ENCODE data around the gene BTBD3.
A peak's percentile ranks its signal among the peaks of the same experiment; 100 is the strongest.

Gene BTBD3

DNA sequence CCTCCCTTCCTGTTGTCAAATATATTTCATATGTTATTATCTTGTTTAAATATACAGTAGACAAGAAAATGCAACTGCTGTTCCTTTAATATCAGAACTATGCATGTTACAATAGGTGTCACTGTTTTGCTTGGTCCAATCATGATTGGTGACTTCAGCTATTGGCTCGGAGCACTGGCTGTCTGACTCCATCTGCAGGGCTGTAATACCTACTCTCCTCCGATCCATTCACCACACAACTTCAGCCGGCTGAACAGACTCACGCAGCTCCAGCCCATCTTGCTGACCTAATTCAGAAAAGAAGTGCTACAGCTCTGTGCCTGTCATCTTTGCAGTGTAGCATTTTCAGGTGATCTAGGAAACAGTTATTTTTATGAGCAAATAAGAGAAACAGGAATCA lies at the start of gene BTBD3:
Gene BTBD3 (plus strand): TSS at position 231 of the 400 bp plus-strand sequence. CDS start 383 bp downstream, outside the sequence.
- Histone ChIP-seq H3K36me3 (ENCODE audit: control insufficient read depth, insufficient read depth, low read length) (no peaks in the 10 kb centered on the region), H3K9ac (ENCODE audit: low read length) (no peak within 1 kb of the TSS), H3K4me1 (ENCODE audit: control insufficient read depth, insufficient read depth, low read length) (no peaks in the 10 kb centered on the region), H3K27ac (ENCODE audit: low read depth, low read length) (peak within 1 kb of the TSS; percentile 1), H3K4me3 (ENCODE audit: low read length) (peak within 1 kb of the TSS; percentile 62), H3K27me3 (ENCODE audit: control insufficient read depth, insufficient read depth, low read length) (no peaks in the 10 kb centered on the region)

- H3K4me1 ChIP-seq (ENCODE audit: control insufficient read depth, insufficient read depth, low read length), result no peaks in the 10 kb centered on the region
- no peak overlapping the region for H3K4me3 ChIP-seq (ENCODE audit: low read length)
- no peaks in the 10 kb centered on the region for H3K36me3 ChIP-seq (ENCODE audit: control insufficient read depth, insufficient read depth, low read length)
- no peak overlapping the region for H3K27ac ChIP-seq (ENCODE audit: low read depth, low read length)
- no peaks in the 10 kb centered on the region for H3K27me3 ChIP-seq (ENCODE audit: control insufficient read depth, insufficient read depth, low read length)
- H3K9ac ChIP-seq (ENCODE audit: low read length), result no peak overlapping the region
Measured at GRCh38 chr20:11869641-11870040, 48.1 kb upstream of the BTBD3 start.

DNA sequence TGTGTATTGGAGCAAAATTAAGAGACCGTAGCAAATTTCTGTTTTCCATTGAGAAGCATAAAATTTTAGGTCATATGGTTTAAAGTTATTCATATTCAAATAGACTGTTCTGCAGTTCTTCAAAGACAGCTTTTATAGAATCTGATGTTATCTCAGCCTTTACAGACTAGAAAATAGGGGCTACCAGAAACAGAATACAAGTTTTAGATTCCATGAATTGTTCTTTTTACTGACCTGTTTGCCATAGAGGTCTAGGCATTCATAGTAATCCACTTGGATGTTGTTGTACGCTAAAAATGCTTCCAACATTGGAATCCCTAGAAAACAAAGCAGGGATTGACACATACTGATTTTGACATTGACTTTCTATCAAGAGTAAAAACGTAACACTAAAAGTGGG lies 47.3 kb upstream of the BTBD3 start:
- Histone ChIP-seq H3K9ac (ENCODE audit: low read length) (no peak overlapping the region), H3K27ac (ENCODE audit: low read depth, low read length) (no peak overlapping the region), H3K36me3 (ENCODE audit: control insufficient read depth, insufficient read depth, low read length) (no peaks in the 10 kb centered on the region), H3K4me1 (ENCODE audit: control insufficient read depth, insufficient read depth, low read length) (no peaks in the 10 kb centered on the region), H3K27me3 (ENCODE audit: control insufficient read depth, insufficient read depth, low read length) (no peaks in the 10 kb centered on the region), H3K4me3 (ENCODE audit: low read length) (no peak overlapping the region)

- no peaks in the 10 kb centered on the region for H3K4me1 ChIP-seq (ENCODE audit: control insufficient read depth, insufficient read depth, low read length)
- H3K9ac ChIP-seq (ENCODE audit: low read length), result no peak overlapping the region
- no peaks in the 10 kb centered on the region for H3K36me3 ChIP-seq (ENCODE audit: control insufficient read depth, insufficient read depth, low read length)
- H3K4me3 ChIP-seq (ENCODE audit: low read length), result no peak overlapping the region
- no peak overlapping the region for H3K27ac ChIP-seq (ENCODE audit: low read depth, low read length)
- no peaks in the 10 kb centered on the region for H3K27me3 ChIP-seq (ENCODE audit: control insufficient read depth, insufficient read depth, low read length)
Measured at GRCh38 chr20:11876555-11876954, 41.1 kb upstream of the BTBD3 start.

- Histone ChIP-seq H3K4me1 (ENCODE audit: control insufficient read depth, insufficient read depth, low read length) (no peaks in the 10 kb centered on the region), H3K27ac (ENCODE audit: low read depth, low read length) (no peak overlapping the region), H3K27me3 (ENCODE audit: control insufficient read depth, insufficient read depth, low read length) (no peaks in the 10 kb centered on the region), H3K9ac (ENCODE audit: low read length) (no peak overlapping the region), H3K4me3 (ENCODE audit: low read length) (no peak overlapping the region), H3K36me3 (ENCODE audit: control insufficient read depth, insufficient read depth, low read length) (no peaks in the 10 kb centered on the region)
Measured at GRCh38 chr20:11880680-11881079, 37.0 kb upstream of the BTBD3 start.

GRCh38 chr20:11881449-11881848 lies 36.2 kb upstream of the BTBD3 start:
- H3K27ac ChIP-seq (ENCODE audit: low read depth, low read length), result no peak overlapping the region
- no peak overlapping the region for H3K4me3 ChIP-seq (ENCODE audit: low read length)
- no peaks in the 10 kb centered on the region for H3K27me3 ChIP-seq (ENCODE audit: control insufficient read depth, insufficient read depth, low read length)
- H3K9ac ChIP-seq (ENCODE audit: low read length), result no peak overlapping the region
- no peaks in the 10 kb centered on the region for H3K36me3 ChIP-seq (ENCODE audit: control insufficient read depth, insufficient read depth, low read length)
- H3K4me1 ChIP-seq (ENCODE audit: control insufficient read depth, insufficient read depth, low read length), result no peaks in the 10 kb centered on the region

DNA sequence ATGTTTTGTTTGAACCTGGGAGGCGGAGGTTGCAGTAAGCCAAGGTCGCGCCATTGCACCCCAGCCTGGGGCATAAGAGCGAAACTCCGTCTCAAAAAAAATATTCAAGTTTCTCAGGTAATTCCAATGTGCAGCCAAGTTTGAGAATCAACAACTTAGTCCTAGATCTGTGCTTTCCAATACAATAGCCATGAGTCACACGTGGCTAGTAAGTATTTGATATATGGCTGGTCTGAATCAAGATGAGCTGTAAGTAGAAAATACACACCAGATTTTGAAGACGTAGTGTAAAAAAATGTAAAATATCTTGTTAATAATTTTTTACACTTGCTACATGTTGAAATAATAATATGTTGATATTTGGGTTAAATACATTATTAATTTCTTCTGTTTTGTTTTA lies 35.0 kb upstream of the BTBD3 start:
- no peaks in the 10 kb centered on the region for H3K4me1 ChIP-seq (ENCODE audit: control insufficient read depth, insufficient read depth, low read length)
- no peaks in the 10 kb centered on the region for H3K27me3 ChIP-seq (ENCODE audit: control insufficient read depth, insufficient read depth, low read length)

GRCh38 chr20:11888648-11889047 lies 29.0 kb upstream of the BTBD3 start:
- no peak overlapping the region for H3K27ac ChIP-seq (ENCODE audit: low read depth, low read length)
- H3K9ac ChIP-seq (ENCODE audit: low read length), result no peak overlapping the region
- H3K36me3 ChIP-seq (ENCODE audit: control insufficient read depth, insufficient read depth, low read length), result no peaks in the 10 kb centered on the region
- no peak overlapping the region for H3K4me3 ChIP-seq (ENCODE audit: low read length)
- no peaks in the 10 kb centered on the region for H3K27me3 ChIP-seq (ENCODE audit: control insufficient read depth, insufficient read depth, low read length)
- H3K4me1 ChIP-seq (ENCODE audit: control insufficient read depth, insufficient read depth, low read length), result peaks cover 3% of the 10 kb centered on the region

More for the DNA sequence above, 35.0 kb upstream of the BTBD3 start:
- H3K27ac ChIP-seq (ENCODE audit: low read depth, low read length), result no peak overlapping the region
- no peaks in the 10 kb centered on the region for H3K36me3 ChIP-seq (ENCODE audit: control insufficient read depth, insufficient read depth, low read length)
- no peak overlapping the region for H3K9ac ChIP-seq (ENCODE audit: low read length)
- no peak overlapping the region for H3K4me3 ChIP-seq (ENCODE audit: low read length)

DNA sequence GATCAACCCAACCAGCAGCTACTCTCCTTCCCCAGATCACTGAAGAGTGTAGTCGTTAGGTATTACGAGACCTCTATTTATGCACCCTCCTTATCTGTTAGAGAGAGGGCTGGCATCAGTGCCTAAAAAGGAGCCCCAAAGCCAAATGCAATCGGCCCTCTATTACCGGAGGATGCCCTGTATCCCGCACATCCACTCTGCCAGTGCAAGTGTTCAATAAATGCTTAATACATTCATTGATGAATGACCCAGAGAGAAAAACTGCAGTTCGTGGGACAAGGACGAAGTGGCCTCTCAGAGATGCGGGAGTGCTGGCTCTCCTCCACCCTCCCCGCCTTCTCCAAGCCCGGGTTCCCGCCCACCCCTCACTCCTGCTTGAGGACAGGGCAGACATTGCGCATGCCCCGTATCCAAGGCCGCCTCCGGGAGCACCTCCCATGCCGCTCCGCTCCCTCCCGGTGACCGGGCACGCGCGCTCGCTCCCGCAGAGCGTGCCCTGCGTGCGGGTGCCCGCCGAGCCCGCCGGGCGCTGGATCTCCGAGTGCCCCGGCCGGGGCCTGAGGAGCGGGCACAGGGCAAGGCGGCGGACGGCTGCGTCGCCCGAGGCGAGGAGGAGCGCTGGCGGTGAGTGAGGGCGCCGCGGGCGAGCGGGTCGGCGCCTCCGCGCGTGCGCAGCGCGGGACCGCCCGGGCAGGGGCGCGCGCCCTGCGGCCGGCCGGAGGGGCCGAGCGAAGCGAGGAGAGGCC lies 27.2 kb upstream of the BTBD3 start:
- Histone ChIP-seq H3K36me3 (ENCODE audit: control insufficient read depth, insufficient read depth, low read length) (no peaks in the 10 kb centered on the region), H3K27me3 (ENCODE audit: control insufficient read depth, insufficient read depth, low read length) (no peaks in the 10 kb centered on the region), H3K4me1 (ENCODE audit: control insufficient read depth, insufficient read depth, low read length) (peaks cover 3% of the 10 kb centered on the region), H3K4me3 (ENCODE audit: low read length) (peak overlapping the region; percentile 70), H3K27ac (ENCODE audit: low read depth, low read length) (peak overlapping the region; percentile 80), H3K9ac (ENCODE audit: low read length) (no peak overlapping the region)

- Histone ChIP-seq H3K36me3 (ENCODE audit: control insufficient read depth, insufficient read depth, low read length) (no peaks in the 10 kb centered on the region), H3K9ac (ENCODE audit: low read length) (no peak overlapping the region), H3K27me3 (ENCODE audit: control insufficient read depth, insufficient read depth, low read length) (no peaks in the 10 kb centered on the region), H3K4me3 (ENCODE audit: low read length) (peak overlapping the region; percentile 70), H3K4me1 (ENCODE audit: control insufficient read depth, insufficient read depth, low read length) (peaks cover 3% of the 10 kb centered on the region), H3K27ac (ENCODE audit: low read depth, low read length) (peak overlapping the region; percentile 80)
Measured at GRCh38 chr20:11891077-11891775, 26.5 kb upstream of the BTBD3 start.

DNA sequence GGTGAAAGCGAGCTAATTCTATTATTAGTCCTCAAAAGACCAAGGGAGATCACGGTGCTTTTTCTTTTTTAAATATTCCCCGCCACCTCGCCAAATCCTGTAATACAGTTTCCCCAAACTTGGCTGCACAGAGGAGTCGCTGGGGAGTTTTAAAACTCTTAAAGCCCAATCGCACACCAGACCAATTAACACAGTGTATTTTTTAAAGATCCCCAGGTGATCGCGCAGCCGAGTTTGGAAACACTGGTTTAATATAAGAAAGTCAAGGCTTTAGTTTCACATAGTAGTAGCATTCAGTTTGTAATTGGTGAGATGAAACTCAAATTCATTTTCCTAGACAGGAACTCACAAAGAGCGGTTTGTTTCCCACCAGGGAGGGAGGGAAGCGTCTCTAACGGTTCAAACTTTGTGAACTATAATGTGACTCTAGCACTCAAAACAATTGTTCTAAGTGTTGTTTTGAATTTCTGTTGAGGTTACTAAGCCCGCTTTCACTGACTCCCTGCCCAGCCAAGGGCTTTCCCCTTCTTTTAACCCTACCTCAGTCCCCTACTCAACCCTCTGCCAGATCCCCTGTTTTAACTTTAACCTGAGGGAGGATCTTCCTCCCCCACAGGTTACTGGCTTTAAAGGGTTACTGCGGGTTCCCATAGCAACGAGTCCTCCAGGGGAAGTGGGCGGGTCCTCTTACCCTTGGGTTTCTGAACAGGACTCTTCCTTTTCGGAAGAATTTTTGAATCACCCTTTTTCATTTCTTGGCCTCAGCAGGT lies 25.7 kb upstream of the BTBD3 start:
- Histone ChIP-seq H3K27ac (ENCODE audit: low read depth, low read length) (peak overlapping the region; percentile 80), H3K36me3 (ENCODE audit: control insufficient read depth, insufficient read depth, low read length) (no peaks in the 10 kb centered on the region), H3K9ac (ENCODE audit: low read length) (no peak overlapping the region), H3K4me1 (ENCODE audit: control insufficient read depth, insufficient read depth, low read length) (peaks cover 3% of the 10 kb centered on the region), H3K27me3 (ENCODE audit: control insufficient read depth, insufficient read depth, low read length) (no peaks in the 10 kb centered on the region), H3K4me3 (ENCODE audit: low read length) (peak overlapping the region; percentile 70)

DNA sequence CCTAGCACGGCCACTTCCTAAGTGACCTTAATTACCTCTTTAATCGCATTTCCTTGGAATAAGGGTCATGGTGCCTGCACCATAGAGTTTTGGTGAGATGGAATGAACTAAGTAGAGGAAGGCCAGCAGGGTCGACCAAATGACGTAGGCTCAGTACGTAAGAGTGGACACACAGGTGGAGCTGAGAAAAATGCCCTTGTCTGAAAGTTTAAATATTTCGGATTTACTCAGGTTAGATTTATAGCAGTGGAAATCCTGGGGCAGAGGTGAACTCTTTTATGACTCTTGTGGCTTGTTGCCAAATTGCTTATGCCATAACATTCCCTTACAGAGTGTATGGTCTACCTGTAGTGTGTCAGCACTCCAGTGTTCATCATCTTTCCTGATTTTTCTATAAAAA lies 23.6 kb upstream of the BTBD3 start:
- H3K27me3 ChIP-seq (ENCODE audit: control insufficient read depth, insufficient read depth, low read length), result no peaks in the 10 kb centered on the region
- H3K27ac ChIP-seq (ENCODE audit: low read depth, low read length), result no peak overlapping the region
- H3K4me1 ChIP-seq (ENCODE audit: control insufficient read depth, insufficient read depth, low read length), result peaks cover 3% of the 10 kb centered on the region
- H3K4me3 ChIP-seq (ENCODE audit: low read length), result no peak overlapping the region
- no peak overlapping the region for H3K9ac ChIP-seq (ENCODE audit: low read length)
- no peaks in the 10 kb centered on the region for H3K36me3 ChIP-seq (ENCODE audit: control insufficient read depth, insufficient read depth, low read length)
